Epidermal melanocyte (primary cell): Measurements from ENCODE around the gene RASGRP3.
"Not testable (repeated sequence)": the region's sequence is repeated elsewhere in the genome, so short reads cannot be mapped to it uniquely, and the experiment has no call there.

Experiments used
- DNase-seq: peaks from one replicate; pipeline ENCODE4 v3.0.0; 2011; ENCODE audit warnings: low spot score; ENCODE audit not compliant: insufficient read length

Gene RASGRP3

GRCh38 chr2:33453905-33454479 lies 22.5 kb upstream of the RASGRP3 start:
- no peak for DNase-seq

GRCh38 chr2:33457556-33458247 lies 18.7 kb upstream of the RASGRP3 start:
- DNase-seq = no peak

- no peak for DNase-seq
These were observed 18.1 kb upstream of the RASGRP3 start for GRCh38 chr2:33458248-33458819.

GRCh38 chr2:33459745-33460144 lies 16.7 kb upstream of the RASGRP3 start:
- DNase-seq = no peak

GRCh38 chr2:33462512-33462911 lies 13.9 kb upstream of the RASGRP3 start:
- not testable (repeated sequence) for DNase-seq

GRCh38 chr2:33467413-33467812 lies 9.0 kb upstream of the RASGRP3 start:
- no peak for DNase-seq

- no peak for DNase-seq
These were observed 7.2 kb upstream of the RASGRP3 start for GRCh38 chr2:33469238-33469637.

- DNase-seq = peak; percentile 55
These were observed 972 bp upstream of the RASGRP3 start for GRCh38 chr2:33475224-33476130.

- no peak for DNase-seq
These were observed 343 bp downstream of the RASGRP3 start for GRCh38 chr2:33476793-33477190.

GRCh38 chr2:33477473-33478468 lies 1.3 kb downstream of the RASGRP3 start:
- no peak for DNase-seq

GRCh38 chr2:33478968-33479731 lies 2.7 kb downstream of the RASGRP3 start:
- DNase-seq = no peak

GRCh38 chr2:33482518-33482917 lies 6.1 kb downstream of the RASGRP3 start:
- no peak for DNase-seq

GRCh38 chr2:33484042-33484621 lies 7.7 kb downstream of the RASGRP3 start:
- no peak for DNase-seq

- DNase-seq = no peak
These were observed 8.6 kb downstream of the RASGRP3 start for GRCh38 chr2:33485051-33485450.

- DNase-seq = no peak
These were observed 10.1 kb downstream of the RASGRP3 start for GRCh38 chr2:33486544-33486943.

GRCh38 chr2:33488178-33488690 lies 11.8 kb downstream of the RASGRP3 start:
- no peak for DNase-seq

- no peak for DNase-seq
These were observed 12.5 kb downstream of the RASGRP3 start for GRCh38 chr2:33488715-33489540.

GRCh38 chr2:33489835-33490431 lies 13.5 kb downstream of the RASGRP3 start:
- no peak for DNase-seq
